NCI-H2107 treated with DMSO at 0.1 percent for 48 hours (cell line): Measurements from ENCODE around the gene HYAL1.
A peak's percentile ranks its signal among the peaks of the same experiment; 100 is the strongest.
"Not testable (repeated sequence)": the region's sequence is repeated elsewhere in the genome, so short reads cannot be mapped to it uniquely, and the experiment has no call there.

ENCODE experiments used
- DNase-seq: peaks from one replicate; lab custom pipeline; 2025; ENCODE audit not compliant: unreplicated experiment; lab: John Stamatoyannopoulos, UW

The HYAL1 gene

DNA sequence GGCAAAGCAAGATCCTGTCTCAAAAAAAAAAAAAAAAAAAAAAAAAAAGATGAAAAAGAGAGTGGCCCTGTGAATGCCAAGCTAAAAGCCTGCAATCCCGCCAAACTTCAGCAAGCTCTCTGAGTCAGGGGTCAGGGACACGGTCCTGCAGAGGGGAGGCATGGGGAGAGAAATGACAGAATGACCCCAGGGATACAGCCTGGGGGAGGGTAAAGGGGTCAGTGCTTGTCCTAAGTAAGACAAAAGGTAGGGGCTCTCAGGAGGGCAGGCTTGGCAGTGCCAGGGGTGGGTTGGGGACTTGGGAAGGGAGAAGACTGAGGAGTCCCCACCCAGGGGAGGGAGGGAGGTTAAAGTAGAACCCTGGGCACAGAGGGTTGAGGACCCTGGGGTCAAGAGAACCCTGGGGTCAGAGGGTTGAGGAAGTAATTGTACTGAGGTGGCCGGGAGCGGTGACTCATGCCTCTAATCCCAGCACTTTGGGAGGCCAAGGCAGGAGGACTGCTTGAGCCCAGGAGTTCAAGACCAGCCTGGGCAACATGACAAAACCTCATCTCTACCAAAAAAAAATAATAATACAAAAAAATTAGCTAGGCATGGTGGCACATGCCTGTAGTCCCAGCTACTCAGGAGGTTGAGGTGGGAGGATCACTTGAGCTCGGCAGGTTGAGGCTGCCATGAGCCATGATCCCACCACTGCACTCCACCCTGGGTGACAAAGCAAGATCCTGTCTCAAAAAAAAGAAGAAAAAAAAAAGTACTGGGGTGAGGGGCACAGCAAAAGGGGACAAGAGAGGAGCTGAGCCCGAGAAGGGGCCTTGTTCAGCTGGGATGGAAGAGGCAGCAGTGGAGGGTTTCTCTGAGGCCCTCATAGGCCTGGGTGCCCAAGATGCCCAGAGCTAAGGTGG lies 39.6 kb downstream of the HYAL1 start:
- no peak for DNase-seq

DNA sequence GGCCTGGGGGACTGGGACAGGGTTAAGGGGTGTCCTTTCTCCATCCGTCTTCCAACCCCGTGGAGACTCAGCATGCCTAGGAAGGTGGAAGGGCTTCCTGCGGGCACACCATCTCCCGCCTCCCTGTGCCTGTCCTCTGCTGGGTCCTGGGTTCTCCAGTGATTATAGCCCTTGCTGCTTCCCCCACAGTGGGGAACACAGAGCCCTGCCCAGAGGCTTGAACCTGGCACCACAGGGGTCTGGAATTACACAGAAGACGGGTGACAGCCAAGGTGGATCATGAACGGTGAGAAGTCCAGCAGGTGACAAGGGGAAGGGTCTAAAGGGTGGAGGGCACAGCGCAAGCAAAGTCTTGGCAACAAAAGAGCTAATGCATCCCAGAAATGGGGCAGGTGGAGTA lies 40.6 kb downstream of the HYAL1 start:
- no peak for DNase-seq

DNA sequence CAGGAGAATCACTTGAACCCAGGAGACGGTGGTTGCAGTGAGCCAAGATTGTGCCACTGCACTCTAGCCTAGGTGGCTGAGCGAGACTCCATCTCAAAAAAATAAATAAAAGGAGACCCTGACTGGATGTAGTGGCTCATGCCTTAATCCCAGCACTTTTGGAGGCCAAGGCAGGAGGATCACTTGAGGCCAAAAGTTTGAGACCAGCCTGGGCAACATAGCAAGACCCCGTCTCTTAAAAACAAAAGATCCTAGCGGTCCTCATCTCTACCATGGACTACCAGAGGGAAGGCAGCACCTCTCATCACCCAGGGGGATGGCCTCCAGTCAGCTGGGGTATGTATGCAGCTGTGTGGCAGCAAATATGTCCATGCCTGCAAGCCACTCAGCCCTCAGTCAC lies 41.2 kb downstream of the HYAL1 start:
- not testable (repeated sequence) for DNase-seq

DNA sequence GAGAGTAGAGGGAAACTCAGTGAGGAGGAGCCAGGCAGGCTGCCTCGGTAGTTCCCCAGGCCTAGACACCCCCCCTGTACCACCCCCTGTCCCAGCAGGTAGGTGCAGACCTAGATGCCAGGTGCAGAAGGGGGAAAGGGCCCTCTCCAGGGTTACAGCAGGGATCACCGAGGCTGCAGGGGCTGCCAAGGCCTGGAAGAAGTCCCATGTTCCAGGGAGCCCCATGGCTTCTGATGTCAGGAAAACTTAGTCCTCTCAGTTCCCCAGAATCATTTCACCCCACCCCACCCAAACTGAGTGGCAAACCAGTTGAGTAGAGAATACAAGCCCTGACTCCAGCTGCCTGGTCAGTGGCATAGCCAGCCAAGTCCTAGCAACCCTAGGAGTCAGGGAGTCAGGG lies 41.9 kb downstream of the HYAL1 start:
- no peak for DNase-seq

DNA sequence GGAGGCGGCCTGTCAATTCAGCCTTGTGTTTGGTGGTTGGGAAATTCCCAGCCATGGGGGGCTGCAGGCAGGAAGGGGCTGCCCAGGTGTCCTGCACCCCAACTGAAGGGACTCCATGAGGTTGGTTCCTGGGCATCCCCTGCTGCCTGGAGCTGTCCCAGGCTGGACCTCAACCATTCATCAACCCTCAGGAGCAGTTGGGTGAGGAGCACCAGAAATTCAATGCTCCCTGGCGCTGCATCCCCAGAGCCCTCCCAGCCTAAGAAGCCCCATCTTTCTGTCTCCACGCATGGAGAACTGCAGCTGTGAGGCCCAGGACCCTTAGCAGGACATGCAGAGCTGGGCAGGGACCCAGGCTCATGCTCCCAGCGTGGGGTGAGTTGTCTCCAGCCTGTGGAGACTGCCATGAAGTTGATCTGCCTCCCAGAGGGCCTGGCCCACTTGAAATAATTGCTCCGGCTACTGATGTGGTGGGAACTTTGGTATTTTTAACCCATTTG lies 42.4 kb downstream of the HYAL1 start:
- DNase-seq: no peak

DNA sequence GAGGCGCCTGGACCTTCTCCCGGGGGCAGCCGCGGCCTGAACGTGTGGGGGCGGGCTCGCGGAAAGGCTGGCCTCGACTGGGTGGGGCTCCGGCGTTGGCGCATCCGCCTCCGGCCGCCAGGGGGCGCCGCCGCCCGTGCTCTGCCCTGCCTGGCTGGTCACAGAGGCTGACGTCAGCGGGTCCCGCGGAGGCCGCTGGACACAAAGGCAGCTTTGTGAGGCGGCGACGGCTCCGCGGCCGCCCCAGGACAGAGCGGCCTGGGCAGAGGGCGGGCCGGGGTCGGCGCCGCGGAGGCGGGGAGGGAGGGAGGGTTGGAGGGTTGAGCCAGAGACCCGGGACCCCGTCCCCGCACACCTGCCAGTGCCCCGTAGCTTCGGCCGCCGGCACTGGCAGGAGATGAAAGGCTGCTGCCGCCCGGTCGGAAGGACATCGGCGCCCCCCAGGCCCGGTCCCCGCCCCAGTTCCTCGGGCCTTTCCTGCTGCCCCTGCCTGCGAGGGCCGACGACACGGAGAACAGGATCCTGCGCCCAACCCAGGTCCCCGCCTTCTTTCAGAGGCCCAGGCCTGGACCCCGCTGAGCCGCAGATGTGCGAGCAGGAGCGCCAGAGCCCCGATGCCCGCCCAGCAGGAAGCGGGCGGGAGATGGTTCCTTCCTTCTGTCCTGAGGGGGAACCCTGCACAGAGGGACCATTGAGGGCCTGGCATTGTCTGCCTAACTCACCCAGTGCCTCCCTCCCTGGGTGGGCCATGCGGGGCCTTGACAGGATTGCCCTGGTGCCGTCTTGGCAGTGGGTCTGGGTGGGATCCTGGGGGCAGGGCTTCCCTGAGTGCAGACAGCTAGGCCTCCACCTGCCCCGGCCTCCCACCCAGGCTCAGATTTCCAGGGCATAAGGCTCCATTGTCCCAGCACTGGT lies 43.1 kb downstream of the HYAL1 start:
- peak; percentile 22 for DNase-seq

DNA sequence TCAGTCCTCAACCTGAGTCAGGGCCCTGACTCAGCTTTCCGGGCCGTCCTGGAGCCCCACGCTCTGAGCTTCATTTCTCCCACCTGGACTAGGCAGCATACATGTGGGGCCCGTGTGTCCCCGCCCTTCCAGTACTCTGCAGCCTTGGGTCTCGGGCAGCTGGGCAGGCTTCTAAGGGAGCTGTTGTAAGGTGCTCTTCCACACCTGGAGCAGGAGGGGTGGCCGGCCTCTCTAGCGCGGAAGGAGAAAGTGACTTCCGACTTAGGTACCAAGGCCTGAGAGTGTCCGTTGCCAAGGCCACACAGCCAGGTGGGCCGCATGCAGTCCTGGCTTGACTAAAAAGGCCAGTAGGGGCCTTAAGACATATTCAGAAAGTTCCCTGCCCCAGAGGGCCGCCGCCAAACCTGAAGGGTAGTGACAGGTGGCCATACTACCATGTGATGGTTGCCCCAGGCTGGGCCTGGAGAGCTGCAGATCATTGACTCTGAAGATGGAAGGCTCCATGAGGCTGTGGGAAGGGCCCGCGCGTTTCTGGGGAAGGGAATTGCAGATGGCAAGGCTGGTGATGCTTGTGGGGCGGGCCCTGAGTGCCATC lies 43.8 kb downstream of the HYAL1 start:
- no peak for DNase-seq

DNA sequence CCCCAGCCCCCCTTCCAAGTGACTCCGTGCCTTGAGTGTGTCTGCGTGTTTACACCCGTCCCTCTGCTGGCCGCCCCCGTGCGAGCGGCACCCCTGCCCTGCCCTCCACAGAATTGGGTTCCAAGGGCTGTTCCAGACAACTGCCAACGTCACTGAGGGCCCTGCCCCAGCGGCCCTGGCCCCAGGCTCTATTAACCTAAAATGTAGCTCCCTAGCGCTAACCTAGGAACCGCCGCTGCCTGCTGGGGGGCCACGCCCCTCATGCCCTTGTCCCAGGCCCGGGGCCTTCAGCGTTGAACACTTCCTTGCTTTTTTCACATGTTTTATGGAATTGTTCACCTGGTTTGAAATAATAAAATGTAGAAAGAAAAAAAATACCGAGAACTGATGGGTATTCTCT lies 44.4 kb downstream of the HYAL1 start:
- no peak for DNase-seq

DNA sequence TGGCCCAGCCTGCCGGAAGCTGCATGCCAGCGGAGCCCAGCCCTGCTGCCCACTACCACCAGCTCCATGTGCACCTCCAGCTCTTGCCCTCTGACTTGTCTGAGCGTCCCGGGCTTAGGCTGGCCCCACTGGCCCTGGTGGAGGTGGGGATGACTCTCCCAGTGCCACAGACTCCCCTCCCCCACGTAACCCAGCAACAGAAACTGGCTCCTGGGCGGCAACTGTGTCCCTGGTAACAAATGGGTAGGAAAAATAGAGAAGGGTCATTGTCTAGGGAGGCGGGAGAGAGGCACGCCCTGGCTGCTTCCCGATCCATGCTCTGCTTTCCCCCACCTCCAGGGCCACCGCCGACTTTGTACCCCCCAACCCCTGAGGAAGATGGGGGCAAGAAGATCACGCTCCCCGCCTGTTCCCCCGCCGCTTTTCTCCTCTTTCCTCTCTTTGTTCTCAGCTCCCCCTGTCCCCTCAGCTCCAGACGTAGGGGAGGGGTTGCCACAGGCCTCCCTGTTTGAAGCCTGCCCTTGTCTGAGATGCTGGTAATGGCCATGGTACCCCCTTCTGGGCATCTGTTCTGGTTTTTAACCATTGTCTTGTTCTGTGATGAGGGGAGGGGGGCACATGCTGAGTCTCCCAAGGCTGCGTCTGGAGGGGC lies 45.2 kb downstream of the HYAL1 start:
- DNase-seq: no peak

DNA sequence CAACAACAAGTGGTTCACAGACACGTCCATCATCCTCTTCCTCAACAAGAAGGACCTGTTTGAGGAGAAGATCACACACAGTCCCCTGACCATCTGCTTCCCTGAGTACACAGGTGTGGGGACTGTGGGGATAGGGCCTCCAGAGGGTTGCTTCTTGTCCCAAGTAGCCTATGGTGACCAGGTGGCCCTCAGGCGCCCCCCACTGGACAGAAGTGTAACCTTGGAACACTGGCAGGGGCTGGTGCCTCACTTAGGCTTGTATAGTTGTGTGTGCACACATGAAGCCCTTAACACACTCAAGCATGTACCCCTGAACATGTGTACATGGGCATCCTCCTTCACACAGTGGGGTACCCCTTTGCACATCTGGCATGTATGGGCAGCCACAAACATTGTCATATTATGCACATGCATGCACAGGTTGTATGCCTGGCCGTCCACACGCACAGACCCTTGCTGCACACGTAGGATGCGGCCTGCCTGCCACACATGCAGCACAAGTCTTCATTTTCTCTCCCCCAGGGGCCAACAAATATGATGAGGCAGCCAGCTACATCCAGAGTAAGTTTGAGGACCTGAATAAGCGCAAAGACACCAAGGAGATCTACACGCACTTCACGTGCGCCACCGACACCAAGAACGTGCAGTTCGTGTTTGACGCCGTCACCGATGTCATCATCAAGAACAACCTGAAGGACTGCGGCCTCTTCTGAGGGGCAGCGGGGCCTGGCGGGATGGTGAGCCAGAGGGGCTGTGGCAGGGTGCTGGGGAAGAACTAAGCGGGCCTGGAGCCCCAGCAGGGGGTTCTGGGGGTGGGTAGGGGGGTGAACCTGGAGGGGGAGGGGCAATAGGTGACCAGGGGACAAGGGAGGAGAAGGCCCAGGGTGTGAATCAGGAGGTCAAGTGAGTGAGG lies 46.1 kb downstream of the HYAL1 start:
- DNase-seq: no peak

DNA sequence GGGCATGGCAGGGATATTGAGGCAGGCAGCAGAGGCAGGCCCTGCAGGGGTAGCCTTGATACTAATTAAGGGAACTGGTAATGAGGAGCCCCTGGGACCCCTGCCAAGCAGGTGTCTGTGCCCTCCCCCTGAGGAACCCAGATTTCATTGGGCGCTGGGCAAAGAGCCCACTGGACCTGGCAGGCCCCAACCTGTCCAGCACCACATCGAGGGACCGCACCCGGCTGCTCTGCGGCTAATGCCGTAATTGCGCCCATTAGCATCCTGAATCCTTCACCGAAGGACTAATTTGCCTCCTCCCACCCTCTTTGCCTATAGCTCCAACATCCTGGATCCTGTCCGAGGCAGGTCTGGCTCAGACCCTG lies 48.1 kb downstream of the HYAL1 start:
- DNase-seq: no peak

DNA sequence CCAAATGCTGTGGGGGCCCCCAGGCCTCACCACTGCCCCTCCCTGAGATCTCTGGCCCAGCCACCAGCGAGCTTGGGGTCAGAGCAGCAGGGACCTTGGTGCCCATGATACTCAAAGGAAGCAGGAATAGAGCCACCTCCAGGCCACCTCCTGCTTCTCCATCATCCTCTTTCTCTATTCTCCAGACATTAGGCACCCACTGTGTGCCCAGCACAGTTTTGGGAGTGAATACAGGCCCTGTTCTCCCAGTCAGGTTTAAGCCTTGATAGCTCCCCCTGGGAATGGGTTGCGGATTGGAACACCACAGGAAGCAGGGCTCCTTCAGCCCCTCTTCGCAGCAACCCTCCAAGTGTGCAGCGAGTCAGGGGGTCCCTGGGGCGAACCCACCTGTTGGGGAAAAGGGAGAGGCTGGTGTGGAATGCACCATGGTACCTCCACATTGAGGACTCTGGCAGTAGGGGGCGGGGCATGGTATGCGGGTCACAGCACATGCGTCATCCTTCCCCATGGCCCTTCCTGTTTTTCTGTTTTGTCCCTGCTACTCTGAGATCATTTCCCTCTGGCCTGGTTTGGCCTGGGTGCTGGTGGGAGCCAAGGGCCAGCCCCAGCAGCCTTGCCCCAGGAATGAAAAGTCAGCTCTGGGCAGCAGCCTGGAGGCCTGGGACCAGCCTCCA lies 48.7 kb downstream of the HYAL1 start:
- no peak for DNase-seq

DNA sequence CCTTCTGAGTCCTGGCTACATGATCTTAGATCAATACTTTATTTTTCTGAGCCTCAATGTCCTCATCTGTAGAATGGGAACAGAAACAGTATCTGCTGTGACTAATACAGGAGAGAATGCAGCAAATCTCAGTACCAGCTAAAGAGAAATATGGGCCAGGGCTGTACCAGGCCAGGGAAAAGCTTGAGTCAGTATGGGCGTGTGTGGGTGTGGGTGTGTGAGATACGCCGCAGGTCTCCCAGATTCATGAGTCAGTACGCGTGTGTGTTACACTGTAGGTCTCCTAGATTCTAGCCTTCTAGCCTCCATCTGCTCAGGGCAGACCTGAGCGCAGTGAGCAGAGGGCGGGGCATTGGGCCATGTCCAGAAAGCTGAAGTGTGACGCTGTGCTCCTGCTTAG lies 52.2 kb downstream of the HYAL1 start:
- no peak for DNase-seq

DNA sequence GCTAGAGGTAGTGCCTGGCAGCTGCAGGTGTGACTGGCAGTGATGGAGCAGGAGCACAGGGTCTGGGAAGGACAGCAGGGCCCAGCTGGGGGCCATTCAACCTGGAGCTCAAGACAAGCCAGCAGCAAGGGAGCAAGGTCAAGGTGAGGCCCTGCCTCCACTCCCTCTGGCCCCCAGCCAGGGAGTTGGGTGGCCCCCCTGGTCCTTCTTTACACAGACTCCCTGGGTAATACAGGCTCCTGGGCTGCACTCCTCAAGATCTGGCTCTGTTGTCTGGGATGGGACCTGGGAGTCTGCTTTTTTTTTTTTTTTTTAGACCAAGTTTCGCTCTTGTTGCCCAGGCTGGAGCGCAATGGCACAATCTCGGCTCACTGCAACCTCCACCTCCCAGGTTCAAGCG lies 52.9 kb downstream of the HYAL1 start:
- no peak for DNase-seq
